SJCRH30 (cell line): ENCODE results near the gene MACC1. TPM values are rescaled to one million over a fixed set of nuclear protein-coding genes. Genes with fewer than 3 reads are reported as not detected.
"Not testable (repeated sequence)": the region's sequence is repeated elsewhere in the genome, so short reads cannot be mapped to it uniquely, and the experiment has no call there.

ENCODE experiments used
- DNase-seq, 2 experiments: peaks; one replicate each; pipeline ENCODE4 v3.0.0-alpha.2; 2015 to 2020
- H3K27ac ChIP-seq: fragments of 250-450 bp; sonication (Bioruptor Pico); 2 replicates; pipeline ENCODE4 v1.5.1; 2020; ENCODE audit warnings: mild to moderate bottlenecking, moderate library complexity
- H3K27me3 ChIP-seq: fragments of 250-450 bp; sonication (Bioruptor Pico); 2 replicates; pipeline ENCODE4 v1.5.1; 2020; ENCODE audit warnings: mild to moderate bottlenecking, moderate library complexity
- H3K36me3 ChIP-seq: fragments of 250-450 bp; sonication (Bioruptor Pico); 2 replicates; pipeline ENCODE4 v1.5.1; 2020; ENCODE audit warnings: mild to moderate bottlenecking, moderate library complexity
- H3K4me1 ChIP-seq: fragments of 250-450 bp; sonication (Bioruptor Pico); 2 replicates; pipeline ENCODE4 v1.5.1; 2020; ENCODE audit warnings: mild to moderate bottlenecking, moderate library complexity
- H3K4me3 ChIP-seq: fragments of 250-450 bp; sonication (Bioruptor Pico); 2 replicates; pipeline ENCODE4 v1.5.1; 2020; ENCODE audit warnings: mild to moderate bottlenecking, moderate library complexity
- H3K9me3 ChIP-seq: fragments of 250-450 bp; sonication (Bioruptor Pico); replicated peaks from 2 replicates; pipeline ENCODE4 v1.5.1; 2020; ENCODE audit warnings: mild to moderate bottlenecking, moderate library complexity
- total RNA-seq: library from RNA; depleted of rRNA; stranded (reverse); fragments of >200 nt; shearing (Covaris generic); gene quantifications from 2 replicates; pipeline ENCODE4 v1.2.3, GENCODE V29; 2014

Gene MACC1
- total RNA-seq, 1 experiment from 2014 or later, result 0.08 TPM

DNA sequence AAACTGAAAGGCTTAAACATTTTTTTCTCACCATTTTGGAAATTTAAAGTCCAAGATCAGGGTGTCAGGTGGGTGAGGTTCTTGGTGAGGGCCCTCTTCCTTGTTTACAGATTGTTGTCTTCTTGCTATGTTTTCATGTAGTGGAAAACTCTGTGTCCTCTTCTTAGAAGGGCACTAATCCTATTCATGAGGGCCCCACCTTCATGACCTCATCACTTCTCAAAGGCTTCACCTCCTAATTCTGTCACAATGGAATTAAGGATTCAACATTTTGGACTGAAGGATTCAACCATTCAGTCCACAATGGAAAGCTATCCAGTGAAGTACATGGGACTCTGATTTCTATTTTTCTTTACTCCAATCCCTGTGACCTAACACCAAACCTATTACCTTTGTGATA, 27.3 kb downstream of the MACC1 start:
- no peak for DNase-seq
- Histone ChIP-seq H3K27ac (no peak overlapping the region), H3K4me1 (no peaks in the 10 kb centered on the region), H3K27me3 (no peaks in the 10 kb centered on the region), H3K36me3 (no peaks in the 10 kb centered on the region), H3K9me3 (0 out of 2 replicates have a peak, but pooled peaks cover 4% of the 10 kb centered on the region), H3K4me3 (no peak overlapping the region)

GRCh38 chr7:20188567-20188966, 28.6 kb downstream of the MACC1 start:
- no peaks in the 10 kb centered on the region for H3K9me3 ChIP-seq
- DNase-seq, result no peak
- no peaks in the 10 kb centered on the region for H3K4me1 ChIP-seq
- no peaks in the 10 kb centered on the region for H3K27me3 ChIP-seq
- H3K4me3 ChIP-seq, result no peak overlapping the region
- H3K36me3 ChIP-seq, result no peaks in the 10 kb centered on the region
- H3K27ac ChIP-seq, result no peak overlapping the region

DNA sequence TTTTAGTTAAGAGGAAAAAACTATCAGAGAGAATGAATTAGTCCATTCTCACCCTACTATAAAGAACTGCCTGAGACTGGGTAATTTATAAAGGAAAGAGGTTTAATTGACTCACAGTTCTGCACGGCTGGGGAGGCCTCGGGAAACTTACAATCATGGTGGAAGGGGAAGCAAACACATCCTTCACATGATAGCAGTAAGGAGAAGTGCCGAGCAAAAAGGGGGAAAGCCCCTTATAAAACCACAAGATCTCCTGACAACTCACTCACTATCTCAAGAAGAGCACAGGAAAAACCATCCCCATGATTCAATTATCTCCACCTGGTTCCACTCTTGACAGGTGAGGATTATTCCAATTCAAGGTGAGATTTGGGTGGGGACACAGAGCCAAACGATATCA, 29.3 kb downstream of the MACC1 start:
- H3K27ac ChIP-seq, H3K4me3 ChIP-seq, DNase-seq, H3K36me3 ChIP-seq, H3K27me3 ChIP-seq, H3K9me3 ChIP-seq, H3K4me1 ChIP-seq: not testable (repeated sequence)

GRCh38 chr7:20185988-20186387, 31.2 kb downstream of the MACC1 start:
- no peaks in the 10 kb centered on the region for H3K9me3 ChIP-seq
- no peak for DNase-seq
- no peaks in the 10 kb centered on the region for H3K27me3 ChIP-seq
- H3K4me1 ChIP-seq, result no peaks in the 10 kb centered on the region
- no peak overlapping the region for H3K4me3 ChIP-seq
- no peak overlapping the region for H3K27ac ChIP-seq
- no peaks in the 10 kb centered on the region for H3K36me3 ChIP-seq

- Histone ChIP-seq H3K27ac (no peak overlapping the region), H3K4me3 (no peak overlapping the region), H3K4me1 (no peaks in the 10 kb centered on the region), H3K27me3 (no peaks in the 10 kb centered on the region), H3K36me3 (no peaks in the 10 kb centered on the region), H3K9me3 (no peaks in the 10 kb centered on the region)
- DNase-seq, result no peak
Measured at GRCh38 chr7:20183086-20183485, 34.1 kb downstream of the MACC1 start.

GRCh38 chr7:20176578-20177242, 40.5 kb downstream of the MACC1 start:
- Histone ChIP-seq H3K9me3 (no peaks in the 10 kb centered on the region), H3K27ac (no peak overlapping the region), H3K27me3 (no peaks in the 10 kb centered on the region), H3K4me3 (no peak overlapping the region), H3K4me1 (no peaks in the 10 kb centered on the region), H3K36me3 (no peaks in the 10 kb centered on the region)
- DNase-seq, result no peak

DNA sequence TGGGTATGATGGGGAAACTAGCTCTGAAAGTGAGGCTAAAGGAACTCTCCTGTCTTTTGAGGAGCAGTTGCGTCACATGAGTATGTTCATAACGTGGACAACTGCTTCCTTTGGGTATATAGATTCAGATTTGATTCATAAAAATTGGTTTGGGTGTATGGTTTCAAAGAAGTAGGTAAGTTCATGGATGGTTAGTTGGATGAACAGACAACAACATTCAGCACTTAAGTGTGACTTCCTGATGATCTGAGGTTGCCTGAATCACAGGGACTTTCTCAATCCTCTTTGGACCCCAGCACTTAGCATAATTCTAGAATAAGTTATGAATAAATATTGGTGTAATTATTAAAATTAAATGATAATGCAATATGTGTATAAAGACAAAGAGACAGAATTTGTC, 43.4 kb downstream of the MACC1 start:
- Histone ChIP-seq H3K4me1 (no peaks in the 10 kb centered on the region), H3K9me3 (no peaks in the 10 kb centered on the region), H3K27me3 (no peaks in the 10 kb centered on the region), H3K27ac (no peak overlapping the region), H3K36me3 (no peaks in the 10 kb centered on the region), H3K4me3 (no peak overlapping the region)
- no peak for DNase-seq

DNA sequence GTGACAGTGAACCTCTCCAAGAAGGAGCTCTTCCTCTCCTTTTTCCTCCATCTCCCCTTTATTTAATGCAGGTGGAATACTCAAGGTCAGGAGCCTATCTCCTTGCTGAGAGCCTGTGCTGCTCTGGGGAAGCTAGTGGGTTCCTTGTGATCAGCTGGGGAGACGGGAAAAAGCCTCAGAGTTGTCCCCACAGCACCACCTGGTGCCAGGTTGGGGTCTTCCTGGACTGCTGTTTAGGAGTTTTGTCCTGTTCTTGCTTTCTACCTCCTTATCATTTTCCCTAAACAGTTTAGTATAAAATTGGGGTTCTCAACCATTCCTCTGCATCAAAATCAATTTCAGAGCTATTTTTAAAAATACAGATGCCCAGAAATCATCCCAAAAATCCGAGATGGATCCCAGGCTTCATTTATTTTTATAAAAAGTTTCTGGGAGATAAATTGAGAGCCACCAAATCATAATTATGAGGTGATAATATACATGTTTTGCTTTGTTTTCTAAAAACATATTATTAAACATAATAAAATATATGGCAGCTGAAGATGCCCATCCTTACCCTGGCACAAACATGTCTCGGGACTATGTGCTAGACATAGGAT, 44.3 kb downstream of the MACC1 start:
- H3K9me3 ChIP-seq, result no peaks in the 10 kb centered on the region
- no peaks in the 10 kb centered on the region for H3K36me3 ChIP-seq
- no peak overlapping the region for H3K27ac ChIP-seq
- H3K27me3 ChIP-seq, result no peaks in the 10 kb centered on the region
- no peak overlapping the region for H3K4me3 ChIP-seq
- no peaks in the 10 kb centered on the region for H3K4me1 ChIP-seq
- DNase-seq, result peak; percentile 63 to 81

- no peak overlapping the region for H3K27ac ChIP-seq
- H3K36me3 ChIP-seq, result no peaks in the 10 kb centered on the region
- no peak for DNase-seq
- H3K27me3 ChIP-seq, result no peaks in the 10 kb centered on the region
- H3K9me3 ChIP-seq, result no peaks in the 10 kb centered on the region
- no peak overlapping the region for H3K4me3 ChIP-seq
- H3K4me1 ChIP-seq, result no peaks in the 10 kb centered on the region
Measured at GRCh38 chr7:20170633-20171032, 46.6 kb downstream of the MACC1 start.

DNA sequence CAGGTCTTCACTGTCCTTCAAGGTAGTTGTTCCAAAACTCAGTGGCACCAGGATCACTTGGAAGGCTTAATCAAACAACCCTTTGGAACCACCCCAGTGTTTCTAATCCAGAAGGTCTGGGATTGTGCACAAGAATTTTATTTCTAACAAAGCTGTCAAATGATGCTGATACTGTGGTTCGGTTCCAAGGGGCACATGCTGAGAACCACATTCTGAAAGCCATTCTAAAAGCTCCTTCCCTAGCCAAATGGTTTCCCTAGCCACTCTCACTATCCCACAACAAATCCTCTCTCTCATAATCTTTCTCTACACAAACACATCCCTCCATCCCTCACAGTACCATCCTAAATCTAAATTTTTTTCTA, 52.1 kb downstream of the MACC1 start:
- no peaks in the 10 kb centered on the region for H3K36me3 ChIP-seq
- no peak for DNase-seq
- no peak overlapping the region for H3K27ac ChIP-seq
- H3K9me3 ChIP-seq, result no peaks in the 10 kb centered on the region
- H3K4me3 ChIP-seq, result no peak overlapping the region
- no peaks in the 10 kb centered on the region for H3K4me1 ChIP-seq
- no peaks in the 10 kb centered on the region for H3K27me3 ChIP-seq

GRCh38 chr7:20164425-20165145, 52.6 kb downstream of the MACC1 start:
- no peak for DNase-seq
- H3K9me3 ChIP-seq, result no peaks in the 10 kb centered on the region
- no peak overlapping the region for H3K4me3 ChIP-seq
- no peak overlapping the region for H3K27ac ChIP-seq
- no peaks in the 10 kb centered on the region for H3K36me3 ChIP-seq
- H3K27me3 ChIP-seq, result no peaks in the 10 kb centered on the region
- no peaks in the 10 kb centered on the region for H3K4me1 ChIP-seq

- Histone ChIP-seq H3K4me3 (no peak overlapping the region), H3K4me1 (no peaks in the 10 kb centered on the region), H3K27me3 (no peaks in the 10 kb centered on the region), H3K36me3 (no peaks in the 10 kb centered on the region), H3K27ac (no peak overlapping the region), H3K9me3 (no peaks in the 10 kb centered on the region)
- DNase-seq, result no peak
Measured at GRCh38 chr7:20162665-20163064, 54.5 kb downstream of the MACC1 start.

- Histone ChIP-seq H3K27ac (no peak overlapping the region), H3K4me1 (no peaks in the 10 kb centered on the region), H3K4me3 (no peak overlapping the region), H3K36me3 (no peaks in the 10 kb centered on the region), H3K9me3 (no peaks in the 10 kb centered on the region), H3K27me3 (no peaks in the 10 kb centered on the region)
- no peak for DNase-seq
Measured at GRCh38 chr7:20159226-20159747, 57.9 kb downstream of the MACC1 start.

- DNase-seq, result peak in 1 of 2 experiments; percentile 26
- Histone ChIP-seq H3K9me3 (no peaks in the 10 kb centered on the region), H3K4me3 (no peak overlapping the region), H3K27ac (no peak overlapping the region), H3K27me3 (no peaks in the 10 kb centered on the region), H3K4me1 (no peaks in the 10 kb centered on the region), H3K36me3 (no peaks in the 10 kb centered on the region)
Measured at GRCh38 chr7:20158684-20159083, 58.5 kb downstream of the MACC1 start.

DNA sequence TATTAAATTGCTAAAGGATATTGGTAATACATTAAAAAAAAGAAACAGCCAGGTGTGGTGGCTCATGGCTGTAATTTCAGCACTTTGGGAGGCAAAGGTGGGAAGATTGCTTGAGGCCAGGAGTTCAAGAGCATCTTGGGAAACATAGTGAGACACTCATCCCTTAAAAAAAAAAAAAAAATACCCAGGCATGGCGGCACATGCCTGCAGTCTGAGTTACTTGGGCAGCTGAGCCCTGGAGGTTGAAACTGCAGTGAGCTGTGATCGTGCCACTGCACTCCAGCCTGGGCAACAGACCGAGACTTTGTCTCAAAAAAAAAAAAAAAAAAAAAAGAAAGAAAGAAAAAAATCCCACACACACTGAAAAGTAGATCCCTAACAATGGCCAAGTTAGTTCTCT, 59.7 kb downstream of the MACC1 start:
- Histone ChIP-seq H3K9me3 (no peaks in the 10 kb centered on the region), H3K4me3 (no peak overlapping the region), H3K27me3 (no peaks in the 10 kb centered on the region), H3K36me3 (no peaks in the 10 kb centered on the region), H3K4me1 (no peaks in the 10 kb centered on the region), H3K27ac (no peak overlapping the region)
- no peak for DNase-seq
